NCI-H1694 treated with DMSO at 0.1 percent for 48 hours (cell line): ENCODE data around the gene ZMYM5.
A peak's percentile ranks its signal among the peaks of the same experiment; 100 is the strongest.
"Not testable (repeated sequence)": the region's sequence is repeated elsewhere in the genome, so short reads cannot be mapped to it uniquely, and the experiment has no call there.

Experiments
- DNase-seq: peaks from one replicate; lab custom pipeline; 2025; lab: John Stamatoyannopoulos, UW

The ZMYM5 gene

GRCh38 chr13:19818223-19818842 is 45.1 kb downstream of the ZMYM5 start:
- DNase-seq, result no peak

DNA sequence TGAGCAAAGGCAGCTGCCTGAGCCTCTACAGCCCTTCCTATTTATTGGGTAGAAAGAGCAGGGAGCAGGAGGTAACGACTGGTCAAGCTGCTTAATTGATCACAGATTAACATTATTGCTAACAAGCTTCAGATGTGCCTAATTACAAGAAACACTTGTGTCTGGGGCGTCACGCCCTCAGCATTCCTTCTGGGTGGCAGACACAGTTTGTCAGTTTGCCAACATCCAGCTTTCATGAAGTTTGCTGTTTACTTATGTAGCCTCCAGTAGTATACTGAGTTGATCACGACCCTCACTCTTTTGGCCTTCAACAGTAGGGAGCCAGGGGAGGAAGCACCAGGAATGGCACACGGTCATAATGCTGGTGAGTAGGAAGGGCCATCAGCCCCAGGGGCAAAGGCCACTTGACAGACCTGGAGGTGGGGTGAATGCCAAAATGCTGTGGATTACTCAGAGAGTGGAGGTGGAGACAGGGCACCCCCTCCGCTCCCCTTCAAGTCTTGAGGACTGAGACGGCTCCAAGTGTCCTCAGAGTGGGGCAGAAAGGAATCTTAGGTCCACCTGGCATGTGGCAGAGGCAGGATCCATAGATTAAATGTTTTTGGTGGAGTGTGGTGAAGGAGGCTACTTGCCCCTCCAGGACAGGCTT is 45.8 kb downstream of the ZMYM5 start:
- DNase-seq, result no peak

DNA sequence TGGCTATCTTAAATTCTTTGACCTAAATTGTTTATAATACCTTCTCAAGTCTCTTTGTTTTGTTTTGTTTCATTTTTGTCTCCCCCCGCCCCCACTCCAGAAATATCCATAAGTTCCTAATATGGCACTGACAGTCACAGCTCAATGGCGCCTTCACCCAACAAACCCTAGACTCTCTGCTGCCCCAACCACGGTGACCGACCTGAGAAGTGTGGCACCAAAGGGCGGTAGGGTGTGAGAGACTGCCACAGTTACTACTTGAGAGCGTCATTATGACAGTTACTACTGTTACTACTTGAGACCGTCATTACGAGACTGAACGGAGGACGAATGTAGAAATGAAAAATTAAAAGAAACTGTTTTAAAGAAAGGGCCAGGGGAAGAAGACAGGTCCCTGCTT is 46.3 kb downstream of the ZMYM5 start:
- no peak for DNase-seq

DNA sequence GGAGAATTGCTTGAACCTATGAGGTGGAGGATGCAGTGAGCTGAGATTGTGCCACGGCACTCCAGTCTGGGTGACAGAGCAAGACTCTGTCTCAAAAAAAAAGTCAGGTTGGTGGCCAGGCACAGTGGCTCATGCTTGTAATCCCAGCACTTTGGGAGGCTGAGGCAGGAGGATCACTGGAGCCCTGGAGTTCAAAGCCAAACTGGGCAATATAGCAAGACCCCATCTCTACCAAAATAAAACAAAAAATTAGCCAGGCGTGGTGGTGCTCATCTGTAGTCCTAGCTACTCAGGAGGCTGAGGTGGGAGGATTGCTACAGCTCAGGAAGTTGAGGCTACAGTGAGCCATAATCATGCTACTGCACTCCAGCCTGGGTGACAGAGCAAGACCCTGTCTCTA is 47.6 kb downstream of the ZMYM5 start:
- DNase-seq, result not testable (repeated sequence)

GRCh38 chr13:19810996-19811881 is 52.2 kb downstream of the ZMYM5 start:
- DNase-seq, result no peak

DNA sequence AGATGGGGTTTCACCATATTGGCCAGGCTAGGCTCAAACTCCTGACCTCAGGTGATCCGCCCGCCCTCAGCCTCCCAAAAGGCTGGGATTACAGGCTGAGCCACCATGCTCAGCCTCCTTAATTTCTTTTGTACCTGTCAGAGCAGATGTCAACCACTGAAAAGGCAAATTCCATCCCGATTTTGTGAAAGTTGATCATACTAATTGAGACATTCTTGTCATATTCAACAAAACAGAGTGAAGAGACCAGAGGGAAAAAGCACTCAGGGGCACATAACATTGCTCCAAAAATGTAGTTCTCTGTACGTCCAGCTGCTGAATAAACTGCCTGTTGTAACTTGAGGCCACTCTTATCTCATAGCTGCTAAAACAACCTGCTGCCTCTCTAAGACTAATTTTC is 53.3 kb downstream of the ZMYM5 start:
- no peak for DNase-seq

GRCh38 chr13:19805765-19806164 is 57.7 kb downstream of the ZMYM5 start:
- DNase-seq, result no peak

GRCh38 chr13:19795956-19796355 is 67.5 kb downstream of the ZMYM5 start:
- no peak for DNase-seq

- no peak for DNase-seq
Measured at GRCh38 chr13:19794631-19795030, 68.8 kb downstream of the ZMYM5 start.

DNA sequence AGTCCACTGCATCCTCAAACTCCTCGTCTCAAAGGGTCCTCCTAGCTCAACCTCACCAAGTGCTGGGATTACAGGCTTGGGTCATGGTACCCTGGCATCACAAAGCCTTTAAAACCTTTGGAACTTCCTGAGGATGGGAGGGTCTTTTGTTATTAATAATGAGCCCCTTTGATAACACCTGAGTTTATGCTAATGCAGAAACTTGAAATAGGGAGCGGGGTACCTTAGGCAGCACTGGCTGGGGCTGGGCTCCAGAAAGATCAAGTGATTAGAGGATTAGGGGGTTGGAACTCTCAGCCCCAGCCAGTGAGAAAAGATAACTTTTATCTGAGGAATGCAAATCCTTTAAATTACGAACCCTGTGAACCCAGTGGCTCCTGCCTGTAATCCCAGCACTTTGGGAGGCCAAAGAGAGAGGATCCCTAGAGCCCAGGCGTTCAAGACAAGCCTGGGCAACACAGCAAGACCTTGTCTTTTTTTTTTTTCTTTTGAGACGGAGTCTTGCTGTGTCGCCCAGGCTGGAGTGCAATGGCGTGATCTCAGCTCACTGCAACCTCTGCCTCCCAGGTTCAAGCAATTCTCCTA is 71.4 kb downstream of the ZMYM5 start:
- no peak for DNase-seq

DNA sequence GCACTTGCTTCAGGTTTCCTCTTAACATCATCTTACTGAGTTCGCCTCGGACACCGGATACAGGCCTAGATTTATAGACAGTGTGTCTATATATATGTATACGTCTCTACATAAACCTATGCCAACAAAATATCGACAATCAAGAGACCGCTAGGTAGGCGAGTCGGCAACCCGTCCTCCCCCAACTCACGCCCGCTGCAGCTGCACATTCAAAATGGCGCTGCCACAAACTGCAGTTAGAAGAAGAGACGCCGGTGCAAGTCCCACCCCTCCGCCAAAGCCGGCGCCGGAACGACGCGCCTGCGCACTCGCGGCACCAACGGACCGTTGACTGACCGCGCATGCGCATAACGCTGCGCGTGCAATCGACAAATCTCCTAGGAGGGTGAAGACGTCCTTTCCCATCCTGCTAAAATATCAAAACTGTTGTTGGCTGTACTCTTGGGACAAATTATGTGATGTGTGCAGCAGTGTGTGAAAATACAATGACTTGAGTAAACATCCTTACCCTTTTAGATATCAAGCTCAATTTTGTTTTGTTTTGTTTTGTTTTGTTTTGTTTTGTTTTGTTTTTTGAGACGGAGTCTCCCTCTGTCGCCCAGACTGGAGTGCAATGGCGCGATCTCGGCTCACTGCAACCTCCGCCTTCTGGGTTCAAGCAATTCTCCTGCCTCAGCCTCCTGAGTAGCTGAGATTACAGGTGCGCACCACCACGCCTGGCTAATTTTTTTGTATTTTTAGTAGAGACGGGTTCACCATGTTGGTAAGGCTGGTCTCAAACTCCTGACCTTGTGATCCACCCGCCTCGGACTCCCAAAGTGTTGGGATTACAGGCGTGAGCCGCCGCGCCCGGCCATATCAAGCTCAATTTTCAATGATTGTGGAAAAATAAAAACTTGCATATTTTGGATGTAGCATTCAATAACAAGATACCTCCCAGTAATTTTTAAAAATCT is 80.4 kb downstream of the ZMYM5 start, which contains the start of gene PSPC1:
PSPC1 (minus strand) TSS at position 219 of the 956 bp plus-strand sequence; CDS start at position 31, 188 bp downstream.
- peak; percentile 93 for DNase-seq

- no peak for DNase-seq
Measured at GRCh38 chr13:19782049-19782726, 81.3 kb downstream of the ZMYM5 start.

DNA sequence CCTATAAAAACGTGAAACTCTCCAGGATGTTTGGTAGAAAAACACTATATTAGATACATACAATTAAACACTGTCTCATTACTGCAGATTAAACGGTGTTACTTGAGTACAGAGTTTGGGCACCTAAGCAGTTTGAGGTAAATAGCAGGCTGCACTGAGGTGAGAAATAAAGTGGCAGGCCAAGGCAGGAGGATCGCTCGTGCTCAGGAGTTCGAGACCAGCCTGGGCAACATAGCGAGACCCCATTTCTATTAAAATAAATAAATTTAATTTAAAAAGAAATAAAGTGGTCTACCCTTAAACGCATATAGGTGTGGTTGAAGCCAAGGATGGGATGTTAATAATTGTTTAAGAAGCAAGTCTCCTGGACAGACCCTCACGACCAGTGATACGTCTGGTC is 81.9 kb downstream of the ZMYM5 start:
- no peak for DNase-seq

- DNase-seq, result not testable (repeated sequence)
Measured at GRCh38 chr13:19780753-19781418, 82.6 kb downstream of the ZMYM5 start.
